HFFc6 (cell line): ENCODE data around the gene ZNF85. TPM values are rescaled to one million over a fixed set of nuclear protein-coding genes. Genes with fewer than 3 reads are reported as not detected.
"Not testable (repeated sequence)": the region's sequence is repeated elsewhere in the genome, so short reads cannot be mapped to it uniquely, and the experiment has no call there.

ENCODE experiments used
- DNase-seq: peaks from one replicate; pipeline ENCODE4 v3.0.0-alpha.2; 2018
- H3K27ac Mint-ChIP-seq: 2 replicates; pipeline ENCODE4 v1.8.0; 2020; ENCODE audit warnings: mild to moderate bottlenecking, mixed read lengths
- H3K27me3 Mint-ChIP-seq: 2 replicates; pipeline ENCODE4 v1.8.0; 2021; ENCODE audit warnings: mild to moderate bottlenecking, moderate library complexity, mixed read lengths; ENCODE audit not compliant: insufficient read depth
- H3K36me3 Mint-ChIP-seq: 2 replicates; pipeline ENCODE4 v1.8.0; 2021; ENCODE audit warnings: low read depth, mixed read lengths
- H3K4me1 Mint-ChIP-seq: 2 replicates; pipeline ENCODE4 v1.8.0; 2020; ENCODE audit warnings: low read depth, mixed read lengths
- H3K4me3 Mint-ChIP-seq: 2 replicates; pipeline ENCODE4 v1.8.0; 2020; ENCODE audit warnings: mild to moderate bottlenecking, moderate library complexity, mixed read lengths
- H3K9me3 Mint-ChIP-seq: 2 replicates; pipeline ENCODE4 v1.8.0; 2020; ENCODE audit warnings: mild to moderate bottlenecking, mixed read lengths
- total RNA-seq, 6 experiments: library from RNA; stranded (reverse); fragmentation: NEBNext Ultra II Directional; extraction: Animal tissue kit (Norgen Biotek cat#: 25700); gene quantifications; 2 replicates in 1 of 6; 3 replicates in 5 of 6; pipeline ENCODE4 v1.2.3, GENCODE V29; 2021
- TF ChIP-seq, protein P1 (sequence below): fragments of 200-600 bp; sonication (generic); IDR thresholded peaks from 2 replicates; pipeline ENCODE4 v1.5.0; 2021; ENCODE audit warnings: antibody characterized with exemption, mild to moderate bottlenecking

Gene ZNF85
- total RNA-seq, 6 experiments from 2014 or later = 4.5 to 8.5 (median 7.6) TPM

GRCh38 chr19:20928371-20928770 is 5.3 kb downstream of the ZNF85 start:
- Mint-ChIP-seq H3K4me3 (no peak overlapping the region), H3K27ac (peak overlapping the region; percentile 86), H3K36me3 (peaks cover 50% of the 10 kb centered on the region), H3K9me3 (peaks cover 4% of the 10 kb centered on the region), H3K4me1 (peaks cover 41% of the 10 kb centered on the region), H3K27me3 (no peaks in the 10 kb centered on the region)
- TF ChIP-seq, protein P1, sequence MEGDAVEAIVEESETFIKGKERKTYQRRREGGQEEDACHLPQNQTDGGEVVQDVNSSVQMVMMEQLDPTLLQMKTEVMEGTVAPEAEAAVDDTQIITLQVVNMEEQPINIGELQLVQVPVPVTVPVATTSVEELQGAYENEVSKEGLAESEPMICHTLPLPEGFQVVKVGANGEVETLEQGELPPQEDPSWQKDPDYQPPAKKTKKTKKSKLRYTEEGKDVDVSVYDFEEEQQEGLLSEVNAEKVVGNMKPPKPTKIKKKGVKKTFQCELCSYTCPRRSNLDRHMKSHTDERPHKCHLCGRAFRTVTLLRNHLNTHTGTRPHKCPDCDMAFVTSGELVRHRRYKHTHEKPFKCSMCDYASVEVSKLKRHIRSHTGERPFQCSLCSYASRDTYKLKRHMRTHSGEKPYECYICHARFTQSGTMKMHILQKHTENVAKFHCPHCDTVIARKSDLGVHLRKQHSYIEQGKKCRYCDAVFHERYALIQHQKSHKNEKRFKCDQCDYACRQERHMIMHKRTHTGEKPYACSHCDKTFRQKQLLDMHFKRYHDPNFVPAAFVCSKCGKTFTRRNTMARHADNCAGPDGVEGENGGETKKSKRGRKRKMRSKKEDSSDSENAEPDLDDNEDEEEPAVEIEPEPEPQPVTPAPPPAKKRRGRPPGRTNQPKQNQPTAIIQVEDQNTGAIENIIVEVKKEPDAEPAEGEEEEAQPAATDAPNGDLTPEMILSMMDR = no peak
- DNase-seq = peak; percentile 65

- not testable (repeated sequence) for DNase-seq, H3K9me3 Mint-ChIP-seq, H3K4me1 Mint-ChIP-seq, H3K27me3 Mint-ChIP-seq, H3K4me3 Mint-ChIP-seq, H3K27ac Mint-ChIP-seq
- peaks cover 50% of the 10 kb centered on the region for H3K36me3 Mint-ChIP-seq
These were observed 13.4 kb downstream of the ZNF85 start for GRCh38 chr19:20936322-20936947.

DNA sequence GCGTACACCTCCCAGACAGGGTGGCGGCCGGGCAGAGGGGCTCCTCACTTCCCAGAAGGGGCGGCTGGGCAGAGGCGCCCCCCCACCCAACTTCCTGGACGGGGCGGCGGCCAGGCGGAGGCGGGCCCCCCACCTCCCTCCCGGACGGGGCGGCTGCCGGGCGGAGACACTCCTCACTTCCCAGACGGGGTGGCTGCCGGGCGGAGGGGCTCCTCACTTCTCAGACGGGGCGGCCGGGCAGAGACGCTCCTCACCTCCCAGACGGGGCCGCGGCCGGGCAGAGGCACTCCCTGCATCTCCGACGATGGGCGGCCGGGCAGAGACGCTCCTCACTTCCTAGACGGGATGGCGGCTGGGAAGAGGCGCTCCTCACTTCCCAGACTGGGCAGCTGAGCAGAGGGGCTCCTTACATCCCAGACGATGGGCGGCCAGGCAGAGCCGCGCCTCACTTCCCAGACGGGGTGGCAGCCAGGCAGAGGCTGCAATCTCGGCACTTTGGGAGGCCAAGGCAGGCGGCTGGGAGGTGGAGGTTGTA is 29.6 kb downstream of the ZNF85 start:
- Mint-ChIP-seq H3K36me3 (peaks cover 30% of the 10 kb centered on the region), H3K9me3 (peaks cover 39% of the 10 kb centered on the region)

GRCh38 chr19:20964798-20965197 is 41.7 kb downstream of the ZNF85 start:
- Mint-ChIP-seq H3K9me3 (peaks cover 11% of the 10 kb centered on the region), H3K27ac (no peak overlapping the region), H3K36me3 (no peaks in the 10 kb centered on the region), H3K4me3 (no peak overlapping the region), H3K27me3 (no peaks in the 10 kb centered on the region), H3K4me1 (no peaks in the 10 kb centered on the region)
- DNase-seq = no peak
- TF ChIP-seq, protein P1 = no peak

More for the DNA sequence above, 29.6 kb downstream of the ZNF85 start:
- H3K4me1 Mint-ChIP-seq, H3K4me3 Mint-ChIP-seq, H3K27ac Mint-ChIP-seq, H3K27me3 Mint-ChIP-seq, DNase-seq: not testable (repeated sequence)

DNA sequence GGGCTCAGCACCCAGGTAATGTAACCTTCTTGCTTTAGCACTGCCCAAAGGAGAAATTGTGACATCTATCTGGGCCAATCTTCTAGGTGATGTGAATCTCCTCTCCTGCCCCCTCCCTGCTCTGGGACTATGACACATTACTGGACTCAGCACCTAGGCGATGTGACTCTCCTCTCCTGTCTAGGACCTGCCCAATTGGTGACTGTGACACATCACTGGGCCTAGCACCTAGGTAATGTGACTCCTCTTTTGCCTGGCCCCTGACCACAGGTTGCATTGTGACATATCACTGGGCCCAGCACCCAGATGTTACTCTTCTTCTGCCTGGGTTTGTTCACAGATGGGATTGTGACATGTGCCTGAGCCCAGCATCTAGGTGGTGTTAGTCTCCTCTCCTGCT is 45.0 kb downstream of the ZNF85 start:
- Mint-ChIP-seq H3K9me3 (peaks cover 24% of the 10 kb centered on the region), H3K27me3 (no peaks in the 10 kb centered on the region), H3K4me1 (no peaks in the 10 kb centered on the region), H3K4me3 (no peak overlapping the region), H3K36me3 (no peaks in the 10 kb centered on the region), H3K27ac (no peak overlapping the region)
- DNase-seq = no peak
- TF ChIP-seq, protein P1 = no peak

DNA sequence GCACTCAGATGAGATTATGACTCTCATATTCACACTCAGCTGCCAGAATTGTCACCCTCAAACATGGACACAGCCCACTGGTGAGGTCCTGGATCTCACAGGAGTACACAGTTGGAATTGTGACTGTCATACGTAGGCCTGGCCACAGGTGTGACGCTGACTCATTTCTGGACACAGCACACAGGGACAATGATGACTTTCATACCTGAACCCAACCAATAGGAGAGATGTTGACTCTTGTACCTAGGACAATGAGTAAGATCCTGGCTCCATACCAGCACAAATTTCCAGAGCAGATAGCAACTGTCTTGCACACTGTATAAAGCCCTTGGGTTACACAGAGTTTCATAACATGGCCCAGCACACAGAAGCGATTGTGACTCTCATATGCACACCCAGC is 46.4 kb downstream of the ZNF85 start:
- no peak overlapping the region for H3K27ac Mint-ChIP-seq
- no peak for DNase-seq
- TF ChIP-seq, protein P1 = no peak
- H3K27me3 Mint-ChIP-seq = no peaks in the 10 kb centered on the region
- no peaks in the 10 kb centered on the region for H3K36me3 Mint-ChIP-seq
- no peak overlapping the region for H3K4me3 Mint-ChIP-seq
- no peaks in the 10 kb centered on the region for H3K4me1 Mint-ChIP-seq
- H3K9me3 Mint-ChIP-seq = peaks cover 20% of the 10 kb centered on the region
